ENCODE measurements around the gene MIGA2.

GRCh38 chr9:129108805-129109536 is 72.5 kb downstream of the MIGA2 start:
- TF ChIP-seq POLR2AphosphoS5 (IDR thresholded peaks at IDR 0.05; ENCODE audit: borderline replicate concordance, low read depth, low read length) (no peak), EZH2 (IDR thresholded peaks at IDR 0.05) (no peak), FOXP2 (optimal IDR thresholded peaks at IDR 0.05; ENCODE audit: control extremely low read depth, extremely low read length, insufficient read depth) (no peak)

Measured in SK-N-MC (cell line).